ENCODE data around the gene DZIP1L. TPM values are rescaled to one million over a fixed set of nuclear protein-coding genes. Genes with fewer than 3 reads are reported as not detected.
A peak's percentile ranks its signal among the peaks of the same experiment; 100 is the strongest.

Gene DZIP1L
- total RNA-seq, 3 donors from 2014 or later: 1.8 to 9.2 (median 3.2) TPM

GRCh38 chr3:138070006-138070405 lies 45.4 kb downstream of the DZIP1L start:
- Histone ChIP-seq H3K9me3 (no peaks in the 10 kb centered on the region), H3K36me3 (ENCODE audit: low read depth) (no peaks in the 10 kb centered on the region), H3K4me3 (no peak overlapping the region), H3K4me1 (ENCODE audit: low read depth) (no peaks in the 10 kb centered on the region)
- ATAC-seq (no peak), DNase-seq (no peak)
- no peak for TF ChIP-seq CTCF (IDR thresholded peaks at IDR 0.05)
- intact Hi-C loops (cut with DNase I, micrococcal nuclease): loop anchor here in 1 of 2 donors (5.0 kb wide), 1 partner anchor 47 kb away; the partner anchor contains the start of gene DZIP1L

- intact Hi-C loops (cut with DNase I, micrococcal nuclease): loop anchor here in 1 of 2 donors (5.0 kb wide), 1 partner anchor 49 kb away; the partner anchor contains the start of gene DZIP1L
- ATAC-seq (peak; percentile 91), DNase-seq (peak; percentile 73 to 79 (median 73))
- Histone ChIP-seq H3K4me3 (no peak overlapping the region), H3K9me3 (no peaks in the 10 kb centered on the region), H3K4me1 (ENCODE audit: low read depth) (no peaks in the 10 kb centered on the region), H3K36me3 (ENCODE audit: low read depth) (no peaks in the 10 kb centered on the region)
- TF ChIP-seq CTCF (IDR thresholded peaks at IDR 0.05): peak; percentile 90
These were observed 46.7 kb downstream of the DZIP1L start for GRCh38 chr3:138068579-138069174.

GRCh38 chr3:138068046-138068445 lies 47.4 kb downstream of the DZIP1L start:
- intact Hi-C loops (cut with DNase I, micrococcal nuclease): loop anchor here in 1 of 2 donors (5.0 kb wide), 1 partner anchor 49 kb away; the partner anchor contains the start of gene DZIP1L
- H3K9me3 ChIP-seq: no peaks in the 10 kb centered on the region
- H3K36me3 ChIP-seq (ENCODE audit: low read depth): no peaks in the 10 kb centered on the region
- H3K4me3 ChIP-seq: no peak overlapping the region
- H3K4me1 ChIP-seq (ENCODE audit: low read depth): no peaks in the 10 kb centered on the region
- DNase-seq: no peak
- no peak for ATAC-seq
- TF ChIP-seq CTCF (IDR thresholded peaks at IDR 0.05): no peak

GRCh38 chr3:138066972-138067371 lies 48.4 kb downstream of the DZIP1L start:
- no peaks in the 10 kb centered on the region for H3K4me1 ChIP-seq (ENCODE audit: low read depth)
- intact Hi-C loops (cut with DNase I, micrococcal nuclease): loop anchor here in 1 of 2 donors (5.0 kb wide), 1 partner anchor 50 kb away; the partner anchor contains the start of gene DZIP1L
- no peak for TF ChIP-seq CTCF (IDR thresholded peaks at IDR 0.05)
- DNase-seq (no peak), ATAC-seq (no peak)
- no peaks in the 10 kb centered on the region for H3K36me3 ChIP-seq (ENCODE audit: low read depth)
- no peaks in the 10 kb centered on the region for H3K9me3 ChIP-seq
- no peak overlapping the region for H3K4me3 ChIP-seq

- ATAC-seq (no peak), DNase-seq (no peak)
- intact Hi-C loops (cut with DNase I, micrococcal nuclease): loop anchor here in 1 of 2 donors (5.0 kb wide), 1 partner anchor 51 kb away; the partner anchor contains the start of gene DZIP1L
- Histone ChIP-seq H3K36me3 (ENCODE audit: low read depth) (no peaks in the 10 kb centered on the region), H3K9me3 (no peaks in the 10 kb centered on the region), H3K4me3 (no peak overlapping the region), H3K4me1 (ENCODE audit: low read depth) (no peaks in the 10 kb centered on the region)
- TF ChIP-seq CTCF (IDR thresholded peaks at IDR 0.05): no peak
These were observed 49.0 kb downstream of the DZIP1L start for GRCh38 chr3:138066383-138066782.
